Midbrain (tissue), 1 donor: Measurements from ENCODE around the gene FBRSL1.
"Not testable (repeated sequence)": the region's sequence is repeated elsewhere in the genome, so short reads cannot be mapped to it uniquely, and the experiment has no call there.

Experiments used
- DNase-seq: peaks from one replicate; lab custom pipeline; 2025; lab: John Stamatoyannopoulos, UW

FBRSL1 gene

DNA sequence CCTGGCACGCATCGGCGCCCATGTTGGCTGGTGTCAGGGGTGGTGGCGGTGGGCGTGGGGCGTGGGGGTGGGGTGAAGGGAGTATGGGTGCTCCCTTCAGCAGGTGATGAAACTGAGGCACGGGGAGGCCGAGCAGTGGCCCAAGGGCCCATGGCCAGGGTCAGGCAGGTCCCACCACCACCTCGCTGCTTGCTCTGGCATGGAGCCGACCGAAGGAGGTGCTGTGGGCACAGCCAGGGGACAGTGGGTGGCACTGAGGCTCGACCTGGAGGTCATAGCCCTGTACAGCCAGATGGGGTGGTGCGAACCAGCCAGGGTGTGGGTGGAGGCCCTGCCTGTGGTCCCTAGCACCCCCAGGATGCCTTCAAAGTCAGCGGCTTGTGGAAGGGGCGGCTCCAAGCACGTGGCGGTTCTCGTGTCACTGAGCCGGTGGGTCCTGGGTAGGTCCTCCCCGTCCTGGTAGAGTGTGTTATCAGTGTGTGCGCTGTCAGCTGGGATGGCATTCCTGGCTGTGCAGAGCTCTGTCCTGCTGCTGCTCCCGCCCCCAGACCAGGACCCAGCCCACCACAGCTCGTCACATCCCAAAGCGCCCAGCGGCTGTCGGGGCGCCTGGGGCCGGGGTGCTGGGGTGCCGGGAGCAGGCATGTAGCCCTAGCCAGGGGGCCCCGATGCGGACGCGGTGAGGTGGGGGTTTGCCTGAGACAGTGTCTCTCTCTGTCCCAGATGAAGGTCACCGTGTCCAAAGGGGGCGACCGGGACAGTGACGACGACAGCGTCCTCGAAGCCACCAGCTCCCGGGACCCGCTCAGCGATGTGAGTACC lies 35.3 kb downstream of the FBRSL1 start:
- DNase-seq, result no peak

GRCh38 chr12:132525833-132526455 lies 36.0 kb downstream of the FBRSL1 start:
- peak; percentile 87 for DNase-seq

DNA sequence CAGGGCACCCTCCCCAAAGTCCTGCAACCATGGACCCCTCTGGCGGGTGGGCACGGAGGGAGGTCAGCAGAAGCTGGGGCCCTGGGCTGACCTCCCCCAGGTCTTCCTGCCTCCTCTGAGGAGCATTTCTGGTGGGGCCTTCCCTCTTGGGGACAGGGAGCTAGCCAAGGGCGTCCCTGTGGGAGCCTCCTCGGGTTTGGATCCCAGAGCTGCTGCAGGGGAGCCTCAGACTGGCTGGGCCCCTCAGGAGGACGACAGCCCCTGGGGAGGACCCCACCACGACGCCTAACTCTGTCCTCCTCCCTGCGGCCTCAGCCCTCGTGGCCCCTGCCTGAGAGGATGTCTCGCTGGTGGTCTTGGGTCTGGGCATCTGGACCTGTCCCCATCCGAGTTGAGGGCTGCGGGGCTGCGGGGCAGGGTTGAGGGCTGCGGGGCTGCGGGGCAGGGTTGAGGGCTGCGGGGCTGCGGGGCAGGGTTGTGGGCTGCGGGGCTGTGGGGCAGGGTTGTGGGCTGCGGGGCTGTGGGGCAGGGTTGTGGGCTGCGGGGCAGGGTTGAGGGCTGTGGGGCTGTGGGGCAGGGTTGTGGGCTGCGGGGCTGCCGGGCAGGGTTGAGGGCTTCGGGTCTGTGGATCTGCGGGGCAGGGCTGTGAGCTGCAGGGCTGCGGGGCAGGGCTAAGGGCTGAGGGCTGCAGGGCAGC lies 37.4 kb downstream of the FBRSL1 start:
- DNase-seq, result no peak

DNA sequence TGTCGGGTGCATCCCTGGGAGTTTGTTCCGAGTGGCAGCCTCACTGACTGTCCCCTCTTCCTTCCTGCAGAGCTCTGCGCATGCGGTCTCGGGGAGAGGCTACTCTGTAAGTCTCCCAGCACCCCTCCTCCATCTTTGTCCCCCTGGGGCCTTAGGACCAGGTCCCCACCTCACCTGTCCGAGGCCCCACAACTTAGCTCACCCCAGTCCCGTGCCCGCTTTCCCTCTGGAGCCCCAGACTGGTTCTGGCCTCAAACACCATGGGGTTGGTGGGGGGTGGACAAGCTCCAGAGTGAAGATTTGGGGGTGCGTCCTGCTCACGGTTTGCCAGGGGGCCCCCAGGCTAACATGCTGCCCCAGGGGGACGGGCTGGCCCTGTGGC lies 37.9 kb downstream of the FBRSL1 start:
- no peak for DNase-seq

DNA sequence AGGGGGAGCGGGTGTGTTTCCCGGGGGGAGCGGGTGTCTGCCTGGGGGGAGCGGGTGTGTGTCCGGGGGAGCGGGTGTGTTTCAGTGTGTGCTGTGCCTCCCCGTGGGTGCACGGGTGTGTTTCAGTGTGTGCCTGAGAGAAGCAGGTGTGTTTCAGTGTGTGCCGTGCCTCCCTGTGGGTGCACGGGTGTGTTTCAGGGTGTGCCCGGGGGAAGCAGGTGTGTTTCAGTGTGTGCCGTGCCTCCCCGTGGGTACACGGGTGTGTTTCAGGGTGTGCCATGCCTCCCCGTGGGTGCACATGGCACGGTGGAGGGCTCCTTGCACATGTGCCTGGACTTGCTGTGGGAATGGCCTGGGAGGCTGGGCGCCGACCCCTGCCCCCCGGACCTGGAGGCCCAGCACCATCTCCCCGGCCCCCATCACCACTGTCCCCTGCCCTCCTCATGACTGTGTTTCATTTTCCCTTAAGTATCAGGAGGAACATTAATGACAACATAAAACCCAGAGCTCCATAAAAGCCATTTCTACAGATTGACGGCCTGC lies 38.7 kb downstream of the FBRSL1 start:
- DNase-seq, result no peak

- DNase-seq, result no peak
Measured at GRCh38 chr12:132529156-132529839, 39.3 kb downstream of the FBRSL1 start.

DNA sequence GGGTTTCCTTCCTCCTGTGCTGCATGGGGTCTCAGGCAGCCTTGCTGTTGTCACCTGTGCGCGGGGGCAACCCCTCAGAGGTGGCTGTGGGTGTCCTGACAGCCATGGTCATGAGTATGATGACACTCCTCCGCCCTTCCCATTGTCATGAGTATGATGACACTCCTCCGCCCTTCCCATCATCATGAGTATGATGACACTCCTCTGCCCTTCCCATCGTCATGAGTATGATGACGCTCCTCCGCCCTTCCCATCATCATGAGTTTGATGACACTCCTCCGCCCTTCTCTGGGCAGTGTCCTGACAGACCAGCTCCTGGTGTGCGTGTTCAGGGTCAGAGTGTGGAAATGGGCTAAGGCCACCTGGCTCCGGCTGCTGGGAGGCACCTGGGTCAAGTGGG lies 40.0 kb downstream of the FBRSL1 start:
- DNase-seq, result no peak

GRCh38 chr12:132530447-132530846 lies 40.5 kb downstream of the FBRSL1 start:
- no peak for DNase-seq

DNA sequence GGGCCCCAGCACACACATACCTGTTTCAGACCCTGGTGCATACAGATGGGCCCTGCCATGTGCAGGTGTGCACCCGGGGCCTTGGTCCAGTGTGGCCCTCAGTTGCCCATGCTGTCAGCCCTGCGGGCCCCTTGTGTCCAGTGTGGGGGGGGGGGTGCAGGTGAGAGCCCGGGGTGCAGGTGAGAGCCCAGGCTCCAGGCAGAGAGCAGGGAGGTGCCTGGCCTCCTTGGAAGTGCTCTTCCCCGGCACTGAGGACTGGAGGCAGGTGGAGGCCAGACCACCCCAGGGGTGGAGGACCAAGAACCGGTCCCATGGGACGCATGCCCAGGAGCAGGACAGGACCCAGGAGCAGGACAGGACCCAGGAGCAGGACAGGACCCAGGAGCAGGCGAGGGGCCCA lies 40.9 kb downstream of the FBRSL1 start:
- no peak for DNase-seq

- DNase-seq, result not testable (repeated sequence)
Measured at GRCh38 chr12:132532711-132533583, 43.0 kb downstream of the FBRSL1 start.

GRCh38 chr12:132533584-132533958 lies 43.6 kb downstream of the FBRSL1 start:
- DNase-seq, result no peak

DNA sequence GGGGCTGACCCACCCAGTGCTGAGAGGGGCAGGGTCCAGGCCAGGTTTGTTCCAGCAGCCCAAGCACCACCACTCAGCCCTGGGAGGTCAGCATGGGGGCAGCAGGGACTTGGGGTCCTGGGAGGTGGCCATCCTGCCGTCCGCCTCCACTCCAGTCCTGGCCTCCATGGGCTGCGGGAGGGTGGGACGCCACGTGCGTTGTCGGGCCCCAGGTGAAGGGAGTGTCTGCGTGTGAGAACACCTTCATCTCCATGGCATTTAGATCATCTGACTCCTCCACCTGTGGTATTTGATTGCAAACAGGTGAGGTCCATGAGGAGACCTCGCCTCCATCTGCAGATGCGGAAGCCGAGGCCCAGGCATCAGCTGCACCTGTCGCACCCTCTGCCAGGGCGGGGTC lies 44.1 kb downstream of the FBRSL1 start:
- DNase-seq, result no peak

DNA sequence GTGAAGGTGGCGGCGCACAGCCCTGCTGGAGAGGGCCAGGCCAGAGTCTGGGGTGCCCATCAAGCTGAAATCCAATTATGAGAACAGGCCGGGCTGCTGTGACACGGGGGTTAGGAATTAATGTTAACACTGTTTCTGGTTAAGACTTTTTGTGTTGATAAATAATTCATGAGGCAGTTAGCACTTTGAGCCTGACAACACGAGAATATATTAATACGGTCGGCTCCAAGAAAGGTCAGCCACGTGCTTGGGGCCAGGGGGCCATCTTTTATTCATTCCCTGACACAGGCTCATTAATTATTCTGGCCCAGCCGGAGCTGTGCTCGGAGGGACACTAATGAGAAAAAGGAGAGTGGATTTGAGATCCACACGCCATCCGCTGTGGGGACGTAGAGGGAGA lies 45.1 kb downstream of the FBRSL1 start:
- no peak for DNase-seq

GRCh38 chr12:132536102-132536876 lies 46.3 kb downstream of the FBRSL1 start:
- no peak for DNase-seq

DNA sequence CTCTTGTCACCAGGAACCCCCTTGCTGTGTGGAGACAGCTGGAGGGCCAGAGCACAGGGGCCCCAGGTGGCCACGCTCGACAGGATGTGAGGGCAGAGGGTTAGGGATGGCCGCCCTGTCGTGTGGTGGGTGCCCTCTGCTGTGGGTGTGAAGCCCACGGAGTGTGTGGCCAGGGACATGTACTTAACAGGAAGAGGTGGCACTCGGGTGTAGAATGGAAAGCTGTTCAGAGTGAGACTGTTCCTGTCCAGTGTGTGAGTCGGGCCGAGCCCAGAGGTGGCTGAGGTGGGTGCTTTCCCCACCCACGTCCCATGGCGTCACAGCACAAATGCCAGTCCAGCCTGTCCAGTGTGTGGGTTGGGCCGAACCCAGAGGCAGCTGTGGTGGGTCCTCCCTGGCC lies 47.1 kb downstream of the FBRSL1 start:
- no peak for DNase-seq

- no peak for DNase-seq
Measured at GRCh38 chr12:132537836-132538662, 48.1 kb downstream of the FBRSL1 start.

- DNase-seq, result no peak
Measured at GRCh38 chr12:132538663-132538990, 48.7 kb downstream of the FBRSL1 start.

DNA sequence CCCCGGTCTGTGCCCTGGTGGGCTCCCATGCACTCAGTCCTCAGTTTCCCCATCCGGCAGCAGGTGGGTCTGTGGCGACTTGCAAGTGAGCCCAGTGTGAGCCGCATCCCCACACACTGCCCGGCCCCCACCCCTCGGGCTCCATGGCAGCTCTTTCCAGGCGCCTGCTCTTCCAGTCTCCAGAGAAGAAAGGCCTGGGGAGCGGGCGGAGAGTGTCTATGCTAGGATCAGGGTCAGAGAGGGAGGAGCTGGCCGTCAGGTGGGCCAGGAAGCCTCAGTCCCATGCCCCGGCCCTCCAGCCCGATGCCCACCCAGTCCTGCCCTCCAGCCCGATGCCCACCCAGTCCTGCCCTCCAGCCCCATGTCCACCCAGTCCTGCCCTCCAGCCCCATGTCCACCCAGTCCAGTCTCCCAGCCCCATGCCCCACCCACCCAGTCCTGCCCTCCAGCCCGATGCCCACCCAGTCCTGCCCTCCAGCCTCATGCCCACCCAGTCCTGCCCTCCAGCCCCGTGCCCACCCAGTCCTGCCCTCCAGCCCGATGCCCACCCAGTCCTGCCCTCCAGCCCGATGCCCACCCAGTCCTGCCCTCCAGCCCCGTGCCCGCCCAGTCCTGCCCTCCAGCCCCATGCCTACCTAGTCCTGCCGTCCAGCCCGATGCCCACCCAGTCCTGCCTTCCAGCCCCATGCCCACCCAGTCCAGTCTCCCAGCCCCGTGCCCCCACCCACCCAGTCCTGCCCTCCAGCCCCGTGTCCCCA lies 49.2 kb downstream of the FBRSL1 start:
- DNase-seq, result no peak

DNA sequence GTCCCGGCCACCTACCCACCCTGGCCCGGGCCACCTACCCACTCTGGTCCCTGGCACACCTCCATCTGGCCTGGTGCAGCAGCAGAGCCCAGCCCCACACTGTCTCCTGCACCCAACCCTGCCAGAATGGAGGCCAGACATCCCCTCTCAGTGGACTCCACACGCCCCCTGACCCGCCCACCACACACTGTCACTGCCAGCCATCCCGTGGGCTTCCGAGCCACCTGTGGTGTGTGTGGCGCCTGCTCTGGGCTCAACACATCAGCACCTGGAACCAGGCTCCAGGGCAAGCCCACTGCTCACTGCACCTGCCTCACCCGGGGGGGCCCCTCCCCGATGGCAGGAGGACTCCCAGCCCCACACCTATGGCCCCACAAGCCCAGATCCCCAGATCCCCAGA lies 50.5 kb downstream of the FBRSL1 start:
- no peak for DNase-seq
